ENCODE data around the gene AKAP8. TPM values are rescaled to one million over a fixed set of nuclear protein-coding genes. Genes with fewer than 3 reads are reported as not detected.
"Not testable (repeated sequence)": the region's sequence is repeated elsewhere in the genome, so short reads cannot be mapped to it uniquely, and the experiment has no call there.

AKAP8 gene
- polyA plus RNA-seq (ENCODE audit: insufficient read length), result 32.7 TPM
- long read RNA-seq, donor 1, partial matches to known transcripts, result 0 of 3 reads
- long read RNA-seq, donor 1, other reads (novel, unspliced or antisense), result 0 of 3 reads
- long read RNA-seq, donor 2, partial matches to known transcripts, result 0 of 1 reads
- long read RNA-seq, donor 2, other reads (novel, unspliced or antisense), result 0 of 1 reads
- long read RNA-seq, donor 3, result 0 reads
- long read RNA-seq, donor 4, result 0 reads
- long read RNA-seq, donor 5, partial matches to known transcripts, result 0 of 2 reads
- long read RNA-seq, donor 5, other reads (novel, unspliced or antisense), result 0 of 2 reads
- long read RNA-seq, donor 6, partial matches to known transcripts, result 5 of 6 reads
- long read RNA-seq, donor 6, other reads (novel, unspliced or antisense), result 0 of 6 reads
- long read RNA-seq, donor 7, result 0 reads
- long read RNA-seq, donor 8, result 0 reads

DNA sequence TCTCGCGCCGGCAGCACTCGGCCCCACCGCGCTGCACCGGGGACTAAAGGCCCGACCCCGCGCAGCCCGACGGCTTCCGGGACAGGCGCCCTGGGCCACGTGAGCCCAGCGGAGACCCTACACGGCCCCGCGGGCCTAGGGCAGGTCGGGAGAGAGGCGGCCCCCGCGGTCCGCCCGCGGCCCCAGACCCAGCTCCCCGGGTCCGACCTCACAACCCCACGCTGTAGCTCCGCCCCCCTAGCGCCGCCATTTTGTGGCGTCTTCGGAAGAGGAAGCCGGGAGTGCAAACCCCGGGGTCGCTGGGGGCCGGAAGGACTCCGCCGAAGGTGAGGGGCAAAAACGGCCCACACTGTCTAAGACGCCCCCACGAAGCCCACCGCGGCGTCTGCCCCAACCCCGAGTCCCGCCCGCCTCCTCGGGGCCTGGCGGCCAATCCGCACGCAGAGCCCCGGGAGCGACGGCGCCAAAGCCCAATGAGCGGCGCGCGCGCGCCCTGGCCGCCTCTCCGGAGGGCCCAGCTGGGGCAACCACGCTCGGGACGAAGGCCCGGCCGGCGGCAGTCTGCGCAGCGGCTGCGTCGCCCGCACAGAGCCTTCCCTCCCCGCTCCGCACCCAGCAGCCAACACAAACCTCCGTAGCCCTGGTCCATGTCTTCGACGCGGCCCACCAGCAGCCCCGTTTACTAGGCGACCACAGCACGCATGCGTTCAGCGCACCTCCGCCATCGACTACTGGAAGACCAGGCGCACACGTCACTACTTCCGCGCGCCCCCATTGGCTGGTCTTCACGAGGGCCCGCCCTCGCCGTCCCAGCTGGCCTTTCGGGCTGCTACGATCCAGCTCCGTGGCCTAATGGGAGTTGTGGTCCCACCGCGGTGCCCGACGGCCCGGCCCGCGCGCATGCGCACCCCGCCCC lies at the start of gene AKAP8:
Gene AKAP8 (minus strand): TSS at position 705 of the 916 bp plus-strand sequence. CDS start 56 bp downstream, at position 649.
- peak; percentile 99 for DNase-seq

GRCh38 chr19:15427991-15428471 lies 48.4 kb upstream of the AKAP8 start:
- no peak for DNase-seq

GRCh38 chr19:15427350-15427700 lies 47.7 kb upstream of the AKAP8 start:
- DNase-seq, result no peak

DNA sequence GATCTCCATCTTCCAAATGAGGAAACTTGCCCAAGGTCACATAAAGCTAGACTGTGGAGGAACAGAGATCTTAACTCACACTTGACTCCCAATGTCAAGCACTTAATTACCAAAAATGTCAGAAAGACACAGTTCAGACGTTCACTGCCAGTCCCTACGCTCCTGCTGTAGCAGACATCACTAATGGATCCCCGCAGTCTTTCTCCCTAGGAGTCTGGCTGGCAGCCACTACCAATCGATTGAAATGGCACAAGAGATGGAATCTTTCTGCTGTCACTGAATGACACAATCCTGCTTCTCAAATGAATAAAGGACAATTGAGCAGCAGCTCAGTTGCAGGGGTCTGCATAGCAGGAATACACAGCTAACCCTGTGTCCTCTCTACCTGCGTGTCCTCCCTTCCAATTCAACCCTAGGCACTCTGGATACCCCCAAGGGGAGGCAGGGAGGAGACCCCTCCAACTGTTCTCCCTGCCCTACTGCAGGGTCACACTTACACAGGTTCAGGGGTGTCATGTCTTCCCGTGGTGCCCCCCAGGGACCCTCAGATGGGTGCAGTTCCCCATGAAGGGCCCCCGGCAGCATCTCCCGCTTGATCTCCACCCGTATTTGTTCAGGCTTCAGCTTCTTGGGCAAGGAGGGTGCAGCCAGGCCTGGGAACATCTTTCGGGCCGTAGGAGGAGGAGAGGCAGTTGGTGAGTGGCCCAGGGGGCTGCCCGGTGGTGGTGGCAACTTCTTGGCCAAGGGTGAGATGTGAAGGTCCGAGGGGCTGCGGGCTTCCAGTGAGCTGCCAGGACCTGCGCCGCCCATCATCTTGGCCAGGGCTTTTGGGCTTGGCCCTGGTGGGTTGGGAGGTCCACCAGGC lies 47.1 kb upstream of the AKAP8 start:
- DNase-seq, result no peak

DNA sequence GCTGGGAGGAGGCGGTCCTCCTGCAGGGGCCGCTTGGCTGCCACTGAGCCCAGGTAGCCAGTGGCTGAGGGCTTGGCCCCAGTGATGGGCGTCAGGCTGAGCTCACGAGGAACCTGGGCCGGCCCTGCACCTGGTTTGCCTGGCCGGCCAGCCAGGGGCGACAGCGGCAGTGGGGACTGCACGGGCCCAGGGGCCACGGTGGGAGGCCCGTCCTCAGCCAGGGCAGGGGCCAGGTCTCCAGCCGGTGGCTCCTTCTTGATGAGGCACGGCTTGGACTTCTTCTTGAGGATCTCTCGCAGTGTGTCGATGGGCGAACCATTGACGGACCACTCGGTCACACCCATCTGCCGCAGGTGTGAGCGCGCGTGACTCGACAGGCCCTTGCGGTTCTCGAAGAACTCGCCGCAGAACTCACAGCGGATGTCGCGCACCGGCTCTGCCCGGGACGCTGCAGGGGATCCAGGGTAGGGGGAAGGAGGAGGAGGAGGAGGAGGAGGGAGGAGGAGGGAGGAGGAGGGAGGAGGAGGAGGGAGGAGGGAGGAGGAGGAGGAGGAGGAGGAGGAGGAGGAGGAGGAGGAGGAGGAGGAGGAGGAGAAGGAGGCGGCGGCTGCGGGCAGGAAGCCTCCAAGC lies 45.8 kb upstream of the AKAP8 start:
- DNase-seq, result no peak

GRCh38 chr19:15424692-15425272 lies 45.2 kb upstream of the AKAP8 start:
- no peak for DNase-seq

DNA sequence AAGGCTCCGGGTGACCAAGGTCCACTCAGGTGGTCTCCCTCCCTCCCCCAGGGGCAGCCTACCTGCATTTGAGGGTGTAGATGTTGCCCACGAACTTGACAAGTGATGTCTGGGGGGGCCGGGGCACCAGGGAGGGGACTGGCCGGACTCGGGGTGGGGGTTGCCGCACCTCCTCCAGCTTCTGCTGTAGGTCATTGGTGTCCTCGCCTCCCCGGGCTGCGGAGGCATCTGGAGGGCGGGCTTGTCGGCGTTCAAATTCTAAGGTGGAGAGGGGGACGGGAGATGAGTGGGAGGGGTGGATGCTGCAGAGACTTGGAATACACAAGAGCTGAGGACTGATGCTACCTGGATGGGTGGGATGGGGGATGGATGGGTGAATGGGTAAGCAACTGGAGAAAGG lies 44.5 kb upstream of the AKAP8 start:
- no peak for DNase-seq

GRCh38 chr19:15423130-15423529 lies 43.5 kb upstream of the AKAP8 start:
- no peak for DNase-seq

GRCh38 chr19:15422296-15423075 lies 42.9 kb upstream of the AKAP8 start:
- DNase-seq, result no peak

DNA sequence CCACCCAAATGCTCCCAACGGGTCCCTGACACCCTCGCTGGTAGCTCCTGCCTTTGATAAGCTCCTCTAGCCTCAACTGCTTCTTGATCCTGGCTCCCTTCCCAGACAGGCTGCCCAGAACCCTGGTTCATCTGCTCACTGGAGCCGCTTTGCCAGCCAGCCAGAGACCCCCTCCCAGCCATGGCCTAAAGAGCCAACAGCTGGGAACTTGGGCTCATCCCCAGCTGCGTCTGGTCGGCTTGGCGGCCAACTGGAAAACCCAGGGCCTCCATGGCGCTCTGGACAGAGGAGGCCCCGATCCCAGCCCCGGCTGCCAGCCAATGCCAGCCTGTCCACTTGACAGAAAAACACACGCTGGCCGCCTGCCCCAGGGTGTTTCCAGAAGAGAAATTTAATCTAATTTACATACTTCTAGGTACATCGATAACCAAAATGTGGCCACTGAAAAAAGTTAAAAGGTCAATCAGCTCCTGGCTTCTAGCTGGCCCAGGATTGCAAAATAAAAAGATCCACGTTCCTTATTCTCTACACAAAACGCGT lies 42.2 kb upstream of the AKAP8 start:
- no peak for DNase-seq

DNA sequence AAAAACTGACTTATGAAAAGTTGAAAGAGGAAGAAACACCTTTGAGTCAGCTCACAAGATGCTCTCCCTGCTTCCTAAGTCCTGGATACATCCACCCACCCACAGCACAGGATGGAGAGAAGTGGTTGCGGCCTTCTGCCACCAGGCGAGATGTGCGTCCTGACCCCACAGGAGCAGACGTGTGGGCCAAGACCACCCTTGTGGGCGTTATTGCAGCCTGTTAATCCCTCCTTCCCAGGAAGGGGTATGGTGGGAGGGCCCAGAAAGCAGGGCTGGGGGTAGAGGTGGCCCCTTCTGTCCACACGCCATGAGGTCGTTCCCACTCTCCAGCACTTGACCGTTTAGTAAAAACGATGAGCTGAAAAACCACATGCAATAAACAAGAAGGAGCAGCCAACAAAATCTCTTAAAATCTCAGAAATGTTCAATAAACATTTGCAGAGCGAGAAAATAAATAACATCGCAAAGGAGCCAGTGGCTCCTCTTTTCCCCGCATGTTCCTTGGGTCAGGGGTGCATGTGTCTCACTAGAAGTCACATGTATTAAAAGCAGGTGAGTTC lies 41.6 kb upstream of the AKAP8 start:
- no peak for DNase-seq

GRCh38 chr19:15419413-15420025 lies 39.9 kb upstream of the AKAP8 start:
- DNase-seq, result no peak

DNA sequence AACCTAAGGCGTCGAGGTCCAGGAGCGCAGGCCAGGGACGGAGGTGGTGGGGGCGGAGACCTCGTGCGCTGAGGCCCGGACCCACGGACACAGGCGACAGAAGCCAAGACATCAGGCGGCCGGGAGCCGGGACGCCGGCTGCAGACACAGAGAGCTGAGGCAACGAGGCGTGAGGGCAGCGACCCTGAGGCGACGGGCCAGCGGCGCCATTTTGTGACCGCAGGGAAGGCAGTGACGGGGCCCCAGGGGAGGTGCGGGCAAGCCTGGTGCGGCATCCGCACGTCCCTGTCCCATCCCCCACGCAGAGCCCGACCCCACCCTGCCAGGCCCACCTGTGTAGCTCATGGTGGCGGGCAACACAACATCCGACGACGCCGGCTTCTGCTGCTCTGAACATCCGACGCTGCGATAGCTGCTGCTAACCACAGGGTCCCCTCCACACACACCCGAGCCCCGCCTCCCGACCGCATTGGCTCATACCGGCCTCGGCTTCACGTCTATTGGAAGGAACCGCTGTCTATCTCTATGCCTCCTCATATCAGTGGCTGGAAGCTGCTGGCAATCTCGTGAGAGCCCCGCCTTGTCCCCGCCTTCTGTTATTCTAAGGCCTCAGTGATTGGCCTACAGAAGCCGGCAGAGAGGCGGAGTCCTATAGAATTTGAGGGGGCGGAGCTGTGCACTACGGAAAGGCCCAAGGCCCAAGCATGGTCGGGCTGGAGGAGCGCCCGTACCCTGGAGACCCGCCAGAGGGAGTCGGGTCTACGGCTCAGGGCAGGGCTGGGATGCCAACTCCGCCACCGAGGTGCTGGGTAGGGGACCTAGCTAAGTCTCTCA lies 39.2 kb upstream of the AKAP8 start, which contains the start of gene AKAP8L:
Gene AKAP8L (minus strand): TSS at position 410 of the 834 bp plus-strand sequence. CDS start 65 bp downstream, at position 345.
- DNase-seq, result peak; percentile 100

DNA sequence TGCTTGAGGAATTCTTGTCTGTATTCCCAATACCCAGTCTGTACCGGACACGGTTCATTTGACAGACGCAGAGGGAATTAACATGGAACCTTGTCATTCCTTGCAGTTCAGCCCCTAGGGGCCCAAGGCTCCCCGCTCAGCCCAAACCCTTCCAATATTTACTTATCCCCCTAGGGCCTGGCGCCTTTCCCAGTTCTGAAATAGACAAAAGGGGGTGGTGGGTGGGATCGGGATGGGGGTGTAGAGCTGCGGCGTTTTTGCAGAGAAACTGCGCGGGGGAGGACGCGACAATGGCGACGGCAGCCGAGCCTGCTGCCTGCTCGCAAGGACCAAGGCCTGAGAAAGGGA lies 38.6 kb upstream of the AKAP8 start:
- peak; percentile 32 for DNase-seq

- DNase-seq, result peak; percentile 19
These were observed 38.1 kb upstream of the AKAP8 start for GRCh38 chr19:15417699-15418098.

DNA sequence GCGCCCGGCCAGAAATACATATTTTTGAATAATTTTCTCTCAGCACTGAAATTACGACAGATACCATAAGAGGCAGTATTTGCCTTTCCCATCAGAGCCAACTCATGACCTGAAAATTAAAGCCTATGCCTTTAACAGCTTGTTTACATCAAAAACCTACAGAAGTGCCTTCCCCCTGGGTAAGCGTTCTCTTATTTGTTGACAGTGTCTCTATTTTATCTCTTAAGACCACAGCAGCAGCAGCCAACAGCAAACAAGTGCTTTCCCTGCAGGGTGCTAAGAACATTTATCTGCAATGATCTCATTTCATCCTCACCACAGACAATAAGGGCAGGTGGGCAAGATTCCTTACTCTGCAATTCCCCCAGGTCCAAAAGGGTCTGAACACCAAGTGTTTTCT lies 33.2 kb upstream of the AKAP8 start:
- DNase-seq, result no peak

- not testable (repeated sequence) for DNase-seq
These were observed 31.8 kb upstream of the AKAP8 start for GRCh38 chr19:15411351-15411750.

DNA sequence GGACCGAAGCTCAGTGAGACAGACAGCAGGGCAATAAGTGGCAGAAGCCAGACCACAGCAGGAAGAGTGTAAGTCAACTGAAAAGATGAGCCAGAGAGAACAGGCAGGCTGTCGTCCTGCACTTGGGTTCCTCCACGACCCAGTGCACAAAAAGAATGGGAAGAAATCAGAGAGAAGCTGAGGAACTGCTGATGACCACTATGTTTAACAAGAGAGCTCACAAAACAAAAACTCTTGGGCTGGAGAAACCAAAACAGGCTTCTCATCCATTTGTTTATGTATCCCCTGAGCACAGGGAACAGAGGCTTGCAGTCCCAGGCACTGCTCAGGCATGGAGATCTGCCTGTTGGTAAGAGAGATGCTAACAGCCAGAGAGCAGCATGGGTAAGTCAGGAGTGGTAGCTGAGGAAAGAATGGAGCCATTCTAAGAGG lies 25.2 kb upstream of the AKAP8 start:
- no peak for DNase-seq
